22Rv1 (cell line): ENCODE measurements around the gene S100A3.
"Not testable (repeated sequence)": the region's sequence is repeated elsewhere in the genome, so short reads cannot be mapped to it uniquely, and the experiment has no call there.

Experiments used
- H3K27ac ChIP-seq: fragments of 450-650 bp; 2 replicates; pipeline ENCODE4 v1.5.1; 2017
- CTCF ChIP-seq: fragments of 450-650 bp; IDR thresholded peaks from 2 replicates; pipeline ENCODE4 v1.5.1; 2017; ENCODE audit warnings: mild to moderate bottlenecking
- ZFX ChIP-seq: fragments of 450-650 bp; IDR thresholded peaks from 2 replicates; pipeline ENCODE4 v1.6.1; 2017; ENCODE audit warnings: antibody characterized with exemption, borderline replicate concordance

S100A3 gene

GRCh38 chr1:153527023-153527682 lies 21.9 kb downstream of the S100A3 start:
- TF ChIP-seq CTCF (no peak), ZFX (no peak)
- no peak overlapping the region for H3K27ac ChIP-seq

GRCh38 chr1:153526132-153526543 lies 22.9 kb downstream of the S100A3 start:
- no peak overlapping the region for H3K27ac ChIP-seq

GRCh38 chr1:153525088-153525728 lies 23.9 kb downstream of the S100A3 start:
- H3K27ac ChIP-seq: no peak overlapping the region

More at GRCh38 chr1:153526132-153526543, 22.9 kb downstream of the S100A3 start:
- no peak for TF ChIP-seq ZFX
- no peak for TF ChIP-seq CTCF

GRCh38 chr1:153522353-153523048 lies 26.6 kb downstream of the S100A3 start:
- not testable (repeated sequence) for H3K27ac ChIP-seq

More at GRCh38 chr1:153525088-153525728, 23.9 kb downstream of the S100A3 start:
- TF ChIP-seq CTCF: no peak
- TF ChIP-seq ZFX: no peak

- not testable (repeated sequence) for H3K27ac ChIP-seq
These were observed 27.2 kb downstream of the S100A3 start for GRCh38 chr1:153521808-153522207.

GRCh38 chr1:153520818-153521476 lies 28.1 kb downstream of the S100A3 start:
- TF ChIP-seq ZFX (no peak), CTCF (no peak)
- H3K27ac ChIP-seq: no peak overlapping the region

GRCh38 chr1:153520137-153520691 lies 28.8 kb downstream of the S100A3 start:
- not testable (repeated sequence) for H3K27ac ChIP-seq

GRCh38 chr1:153519242-153519641 lies 29.8 kb downstream of the S100A3 start:
- H3K27ac ChIP-seq: no peak overlapping the region
- TF ChIP-seq ZFX (no peak), CTCF (no peak)
